IMR-90 (cell line): ENCODE data around the gene SLC18A2.

ENCODE experiments used
- CHD1 ChIP-seq: IDR thresholded peaks from 2 replicates; pipeline ENCODE4 v1.6.1; 2012; ENCODE audit warnings: low read depth, low read length, improper control_type of control experiment
- CTCF ChIP-seq: conservative IDR thresholded peaks from 2 replicates; pipeline ENCODE4 v1.5.1; 2012; ENCODE audit warnings: mild to moderate bottlenecking, low read depth, low read length, improper control_type of control experiment
- POLR2A ChIP-seq: IDR thresholded peaks from 2 replicates; pipeline ENCODE4 v1.6.1; 2012; ENCODE audit warnings: mild to moderate bottlenecking, low read depth, low read length
- RCOR1 ChIP-seq: IDR thresholded peaks from 2 replicates; pipeline ENCODE4 v1.6.1; 2012; ENCODE audit warnings: mild to moderate bottlenecking, low read length, improper control_type of control experiment; ENCODE audit not compliant: insufficient replicate concordance
- SMC3 ChIP-seq: fragments of 150-350 bp; IDR thresholded peaks from 2 replicates; pipeline ENCODE4 v1.6.1; 2016; ENCODE audit warnings: low read depth, mild to moderate bottlenecking, antibody characterized with exemption, low read length, moderate library complexity
- USF2 ChIP-seq: fragments of 150-350 bp; IDR thresholded peaks from 2 replicates; pipeline ENCODE4 v1.6.1; 2017; ENCODE audit warnings: mild to moderate bottlenecking, antibody characterized with exemption, low read length, low read depth

GRCh38 chr10:117237401-117237991, 3.4 kb upstream of the SLC18A2 start:
- no peak for TF ChIP-seq POLR2A
- TF ChIP-seq CTCF, result no peak
- TF ChIP-seq CHD1, result no peak
- TF ChIP-seq USF2, result no peak
- no peak for TF ChIP-seq RCOR1
- TF ChIP-seq SMC3, result no peak
